Neural progenitor cell (in vitro differentiated cells): ENCODE results near the gene F7.

Experiments
- CTCF ChIP-seq: fragments of 200-600 bp; sonication (generic); IDR thresholded peaks from 2 replicates; pipeline ENCODE4 v1.5.1; 2017; ENCODE audit warnings: antibody characterized with exemption, mild to moderate bottlenecking
- EZH2 ChIP-seq: fragments of 200-600 bp; sonication (generic); IDR thresholded peaks from 2 replicates; pipeline ENCODE4 v1.6.1; 2017; ENCODE audit warnings: antibody characterized with exemption, mild to moderate bottlenecking, moderate library complexity

GRCh38 chr13:113075711-113076110, 29.9 kb upstream of the F7 start:
- no peak for TF ChIP-seq CTCF
- TF ChIP-seq EZH2 = no peak
